ENCODE data around the gene PACS1. TPM values are rescaled to one million over a fixed set of nuclear protein-coding genes. Genes with fewer than 3 reads are reported as not detected.
A peak's percentile ranks its signal among the peaks of the same experiment; 100 is the strongest.

Gene PACS1
- total RNA-seq, 4 donors from 2014 or later = 37.1 to 97.8 (median 54.3) TPM

- peaks cover 27 to 58% (median 51%) of the 10 kb centered on the region in 4 donors for H3K36me3 ChIP-seq
- WGBS = 2% methylated on average over 28 of the region's 32 CpGs
- TF ChIP-seq CTCF (IDR thresholded peaks at IDR 0.05) = peak in 1 of 3 experiments; percentile 5
- no peak for TF ChIP-seq POLR2AphosphoS5 (IDR thresholded peaks at IDR 0.05)
- peaks cover 28 to 60% (median 45%) of the 10 kb centered on the region in 4 donors for H3K4me1 ChIP-seq
- no peaks in the 10 kb centered on the region for H3K27me3 ChIP-seq
- peak overlapping the region; percentile 95 to 98 (median 97) for H3K27ac ChIP-seq (replicated peaks in 1 of 4)
- peak overlapping the region; percentile 71 to 95 (median 83) for H3K4me3 ChIP-seq
- H3K9me3 ChIP-seq = no peaks in the 10 kb centered on the region
- intact Hi-C loops (cut with DNase I) = no loop called here
- DNase-seq (ENCODE audit: extremely low spot score) = no peak
These were observed 199.2 kb downstream of the PACS1 start for GRCh38 chr11:66268952-66269905.

GRCh38 chr11:66271816-66272215 is 201.7 kb downstream of the PACS1 start:
- TF ChIP-seq EP300 (IDR thresholded peaks at IDR 0.05) = no peak
- no peak for TF ChIP-seq CTCF (IDR thresholded peaks at IDR 0.05)
- no peak for TF ChIP-seq POLR2AphosphoS5 (IDR thresholded peaks at IDR 0.05)
- no peak for TF ChIP-seq POLR2A (IDR thresholded peaks at IDR 0.05; ENCODE audit: low read depth)
- no peak overlapping the region for H3K27ac ChIP-seq (replicated peaks in 1 of 4)
- peaks cover 20 to 44% (median 31%) of the 10 kb centered on the region in 4 donors for H3K4me1 ChIP-seq
- peaks cover 35 to 61% (median 54%) of the 10 kb centered on the region in 4 donors for H3K36me3 ChIP-seq
- no peak overlapping the region for H3K4me3 ChIP-seq
- intact Hi-C loops (cut with DNase I) = no loop called here
- WGBS = 87% methylated on average over 6 of the region's 7 CpGs
- H3K9me3 ChIP-seq = no peaks in the 10 kb centered on the region
- no peaks in the 10 kb centered on the region for H3K27me3 ChIP-seq
- DNase-seq (ENCODE audit: extremely low spot score) = no peak

- Histone ChIP-seq H3K27me3 (no peaks in the 10 kb centered on the region), H3K27ac (replicated peaks in 1 of 4) (no peak overlapping the region), H3K9me3 (no peaks in the 10 kb centered on the region), H3K4me1 (peaks cover 18 to 45% (median 30%) of the 10 kb centered on the region in 4 donors), H3K36me3 (peaks cover 35 to 64% (median 55%) of the 10 kb centered on the region in 4 donors), H3K4me3 (no peak overlapping the region)
- intact Hi-C loops (cut with DNase I) = no loop called here
- no peak for TF ChIP-seq POLR2A (IDR thresholded peaks at IDR 0.05; ENCODE audit: low read depth)
- TF ChIP-seq CTCF (IDR thresholded peaks at IDR 0.05) = no peak
- TF ChIP-seq POLR2AphosphoS5 (IDR thresholded peaks at IDR 0.05) = no peak
- no peak for TF ChIP-seq EP300 (IDR thresholded peaks at IDR 0.05)
- DNase-seq (ENCODE audit: extremely low spot score) = no peak
- 93% methylated on average over 2 of the region's 2 CpGs for WGBS
These were observed 202.5 kb downstream of the PACS1 start for GRCh38 chr11:66272596-66272995.

- no peak overlapping the region for H3K27ac ChIP-seq (replicated peaks in 1 of 4)
- H3K4me1 ChIP-seq = peaks cover 24 to 55% (median 39%) of the 10 kb centered on the region in 4 donors
- no peak for DNase-seq (ENCODE audit: extremely low spot score)
- no peak overlapping the region for H3K4me3 ChIP-seq
- no peaks in the 10 kb centered on the region for H3K9me3 ChIP-seq
- peaks cover 35 to 64% (median 55%) of the 10 kb centered on the region in 4 donors for H3K36me3 ChIP-seq
- intact Hi-C loops (cut with DNase I) = no loop called here
- no peak for TF ChIP-seq POLR2A (IDR thresholded peaks at IDR 0.05; ENCODE audit: low read depth)
- no peak for TF ChIP-seq CTCF (IDR thresholded peaks at IDR 0.05)
- no peak for TF ChIP-seq POLR2AphosphoS5 (IDR thresholded peaks at IDR 0.05)
- no peak for TF ChIP-seq EP300 (IDR thresholded peaks at IDR 0.05)
- 54% methylated on average over 1 of the region's 1 CpG for WGBS
- no peaks in the 10 kb centered on the region for H3K27me3 ChIP-seq
These were observed 204.1 kb downstream of the PACS1 start for GRCh38 chr11:66274219-66274618.
